Lower leg skin (tissue), 4 donors: ENCODE measurements around the gene DAAM1. TPM values are rescaled to one million over a fixed set of nuclear protein-coding genes. Genes with fewer than 3 reads are reported as not detected.

Experiments used
- DNase-seq, 2 donors: peaks; one replicate each; pipeline ENCODE4 v3.0.0-alpha.2; 2019; ENCODE audit warnings: low spot score in 2 of 2
- H3K4me3 ChIP-seq: fragments of 200-600 bp; sonication (generic); 2 replicates; pipeline ENCODE4 v1.5.1; 2017; ENCODE audit warnings: mild to moderate bottlenecking, low read depth; ENCODE audit not compliant: poor library complexity, severe bottlenecking
- POLR2A ChIP-seq, 2 donors: fragments of 450-650 bp; IDR thresholded peaks; one replicate each; pipeline ENCODE4 v1.6.1; 2016 to 2017; ENCODE audit warnings: antibody characterized with exemption in 2 of 2, mild to moderate bottlenecking in 1 of 2, moderate library complexity in 1 of 2
- WGBS, 2 donors: methylation state at CpG; one replicate each; pipeline ENCODE4 v1.1.5; 2018; 5-methylcytosine and 5-hydroxymethylcytosine counted together
- intact Hi-C: fragments of 100-400 bp; cut with DNase I; formaldehyde crosslinking; loops from one replicate; pipeline ENCODE4 v1.15.0; 2023; ENCODE audit warnings: low total_unique reads
- total RNA-seq, 4 donors: library from RNA; depleted of rRNA; stranded (reverse); fragments of >200 nt; gene quantifications; one replicate each; pipeline ENCODE4 v1.1.0, GENCODE V29; 2016
- TF ChIP-seq, protein P1 (sequence below), 3 donors: fragments of 450-650 bp; IDR thresholded peaks; one replicate each; pipeline ENCODE4 v1.5.1; 2016; ENCODE audit warnings: antibody characterized with exemption in 3 of 3, mild to moderate bottlenecking in 3 of 3, moderate library complexity in 2 of 3

The DAAM1 gene
- total RNA-seq, 4 donors from 2014 or later: 155 to 194 (median 183) TPM

GRCh38 chr14:59299731-59300130, 111.3 kb downstream of the DAAM1 start:
- WGBS, 2 donors: 96 to 100% methylated on average over 1 of the region's 1 CpG
- no peak overlapping the region for H3K4me3 ChIP-seq
- DNase-seq: no peak
- TF ChIP-seq POLR2A (IDR thresholded peaks at IDR 0.05): no peak
- TF ChIP-seq, protein P1, sequence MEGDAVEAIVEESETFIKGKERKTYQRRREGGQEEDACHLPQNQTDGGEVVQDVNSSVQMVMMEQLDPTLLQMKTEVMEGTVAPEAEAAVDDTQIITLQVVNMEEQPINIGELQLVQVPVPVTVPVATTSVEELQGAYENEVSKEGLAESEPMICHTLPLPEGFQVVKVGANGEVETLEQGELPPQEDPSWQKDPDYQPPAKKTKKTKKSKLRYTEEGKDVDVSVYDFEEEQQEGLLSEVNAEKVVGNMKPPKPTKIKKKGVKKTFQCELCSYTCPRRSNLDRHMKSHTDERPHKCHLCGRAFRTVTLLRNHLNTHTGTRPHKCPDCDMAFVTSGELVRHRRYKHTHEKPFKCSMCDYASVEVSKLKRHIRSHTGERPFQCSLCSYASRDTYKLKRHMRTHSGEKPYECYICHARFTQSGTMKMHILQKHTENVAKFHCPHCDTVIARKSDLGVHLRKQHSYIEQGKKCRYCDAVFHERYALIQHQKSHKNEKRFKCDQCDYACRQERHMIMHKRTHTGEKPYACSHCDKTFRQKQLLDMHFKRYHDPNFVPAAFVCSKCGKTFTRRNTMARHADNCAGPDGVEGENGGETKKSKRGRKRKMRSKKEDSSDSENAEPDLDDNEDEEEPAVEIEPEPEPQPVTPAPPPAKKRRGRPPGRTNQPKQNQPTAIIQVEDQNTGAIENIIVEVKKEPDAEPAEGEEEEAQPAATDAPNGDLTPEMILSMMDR (IDR thresholded peaks at IDR 0.05): no peak
- intact Hi-C loops: no loop called here

GRCh38 chr14:59301354-59301753, 112.9 kb downstream of the DAAM1 start:
- WGBS, 2 donors: 82 to 83% methylated on average over 6 of the region's 6 CpGs
- H3K4me3 ChIP-seq: no peak overlapping the region
- intact Hi-C loops: no loop called here
- TF ChIP-seq, protein P1 (IDR thresholded peaks at IDR 0.05): no peak
- TF ChIP-seq POLR2A (IDR thresholded peaks at IDR 0.05): no peak
- DNase-seq: no peak

GRCh38 chr14:59302313-59302712, 113.8 kb downstream of the DAAM1 start:
- 81 to 85% methylated on average over 2 of the region's 2 CpGs for WGBS, 2 donors
- H3K4me3 ChIP-seq: no peak overlapping the region
- no peak for TF ChIP-seq POLR2A (IDR thresholded peaks at IDR 0.05)
- TF ChIP-seq, protein P1 (IDR thresholded peaks at IDR 0.05): no peak
- no peak for DNase-seq
- intact Hi-C loops: no loop called here

DNA sequence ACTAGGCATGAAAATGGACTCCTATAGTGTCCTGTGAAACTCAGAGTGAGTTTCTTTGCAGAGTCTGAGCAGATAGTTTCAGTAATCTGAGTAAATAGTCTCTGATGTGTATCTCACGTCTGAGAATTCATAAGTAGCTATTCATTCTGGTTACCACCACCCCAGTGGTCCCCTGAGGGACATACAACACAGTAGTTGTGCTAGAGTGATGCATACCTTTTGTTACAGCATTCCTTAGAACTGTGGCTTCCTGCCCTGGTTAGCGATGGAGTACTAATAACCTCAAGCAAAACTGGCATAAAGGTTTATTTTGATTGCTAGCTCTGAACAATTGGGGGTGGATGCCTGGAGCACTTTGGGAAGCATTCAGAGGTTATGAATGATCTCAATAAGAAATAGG, 114.7 kb downstream of the DAAM1 start:
- TF ChIP-seq POLR2A (IDR thresholded peaks at IDR 0.05): no peak
- TF ChIP-seq, protein P1 (IDR thresholded peaks at IDR 0.05): no peak
- no peak overlapping the region for H3K4me3 ChIP-seq
- 60% methylated on average over 2 of the region's 2 CpGs for WGBS, 2 donors
- no peak for DNase-seq
- intact Hi-C loops: no loop called here

- DNase-seq: no peak
- intact Hi-C loops: no loop called here
- TF ChIP-seq, protein P1 (IDR thresholded peaks at IDR 0.05): no peak
- TF ChIP-seq POLR2A (IDR thresholded peaks at IDR 0.05): no peak
- no peak overlapping the region for H3K4me3 ChIP-seq
Observed at GRCh38 chr14:59305231-59305630, 116.8 kb downstream of the DAAM1 start.

- no peak for DNase-seq
- no peak overlapping the region for H3K4me3 ChIP-seq
- 72 to 76% methylated on average over 1 of the region's 1 CpG for WGBS, 2 donors
- TF ChIP-seq, protein P1 (IDR thresholded peaks at IDR 0.05): no peak
- no peak for TF ChIP-seq POLR2A (IDR thresholded peaks at IDR 0.05)
- intact Hi-C loops: no loop called here
Observed at GRCh38 chr14:59305836-59306555, 117.5 kb downstream of the DAAM1 start.
